Measurements from ENCODE around the gene RUFY1.

RUFY1 gene

DNA sequence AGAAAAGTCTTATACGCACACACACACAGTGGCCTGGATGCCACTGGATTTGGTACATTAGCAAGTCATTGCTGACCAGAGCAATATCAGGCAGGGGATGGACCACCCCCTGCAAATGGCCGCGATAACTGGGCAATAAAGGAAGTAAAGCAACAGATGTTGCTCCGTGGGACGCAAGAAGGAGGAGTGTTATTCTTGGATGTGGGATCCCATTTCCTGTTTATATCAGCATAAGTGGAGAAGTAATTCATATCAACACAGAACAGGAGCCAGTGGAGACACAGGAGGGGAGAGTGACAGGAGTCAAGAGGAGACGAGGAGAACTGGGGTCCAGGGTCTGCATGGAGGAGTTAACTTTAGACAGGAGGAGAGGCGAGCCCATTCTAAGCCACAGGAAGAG is 18.4 kb downstream of the RUFY1 start:
- TF ChIP-seq, protein P1, sequence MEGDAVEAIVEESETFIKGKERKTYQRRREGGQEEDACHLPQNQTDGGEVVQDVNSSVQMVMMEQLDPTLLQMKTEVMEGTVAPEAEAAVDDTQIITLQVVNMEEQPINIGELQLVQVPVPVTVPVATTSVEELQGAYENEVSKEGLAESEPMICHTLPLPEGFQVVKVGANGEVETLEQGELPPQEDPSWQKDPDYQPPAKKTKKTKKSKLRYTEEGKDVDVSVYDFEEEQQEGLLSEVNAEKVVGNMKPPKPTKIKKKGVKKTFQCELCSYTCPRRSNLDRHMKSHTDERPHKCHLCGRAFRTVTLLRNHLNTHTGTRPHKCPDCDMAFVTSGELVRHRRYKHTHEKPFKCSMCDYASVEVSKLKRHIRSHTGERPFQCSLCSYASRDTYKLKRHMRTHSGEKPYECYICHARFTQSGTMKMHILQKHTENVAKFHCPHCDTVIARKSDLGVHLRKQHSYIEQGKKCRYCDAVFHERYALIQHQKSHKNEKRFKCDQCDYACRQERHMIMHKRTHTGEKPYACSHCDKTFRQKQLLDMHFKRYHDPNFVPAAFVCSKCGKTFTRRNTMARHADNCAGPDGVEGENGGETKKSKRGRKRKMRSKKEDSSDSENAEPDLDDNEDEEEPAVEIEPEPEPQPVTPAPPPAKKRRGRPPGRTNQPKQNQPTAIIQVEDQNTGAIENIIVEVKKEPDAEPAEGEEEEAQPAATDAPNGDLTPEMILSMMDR (IDR thresholded peaks at IDR 0.05; ENCODE audit: extremely low read depth, insufficient read depth, missing control alignments), result no peak
- in situ Hi-C loops (cut with MboI; ENCODE audit: low pct_unique_long_range_greater_than_20kb, low sequenced_read_pairs, unreplicated experiment), result no loop called here
- no peak for DNase-seq (ENCODE audit: low spot score)

DNA sequence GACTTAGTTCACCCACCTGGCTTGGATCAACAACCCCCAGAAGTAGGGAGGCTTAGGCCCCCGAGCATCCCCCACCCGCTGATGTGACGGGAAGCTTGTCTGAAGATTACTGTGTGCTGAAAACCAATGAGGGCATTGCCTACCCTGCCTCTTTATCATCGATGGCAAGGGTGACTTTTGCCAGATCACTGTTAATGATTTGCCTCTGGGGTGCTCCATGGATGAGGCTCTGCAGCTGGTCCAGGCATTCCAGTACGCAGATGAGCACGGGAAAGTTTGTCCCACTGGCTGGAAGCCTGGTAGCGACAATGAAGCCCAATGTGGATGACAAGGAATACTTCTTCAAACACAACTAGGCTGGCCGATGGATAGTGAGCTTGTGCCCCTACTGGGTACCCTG is 22.0 kb downstream of the RUFY1 start:
- in situ Hi-C loops (cut with MboI; ENCODE audit: low pct_unique_long_range_greater_than_20kb, low sequenced_read_pairs, unreplicated experiment), result no loop called here
- TF ChIP-seq, protein P1 (IDR thresholded peaks at IDR 0.05; ENCODE audit: extremely low read depth, insufficient read depth, missing control alignments), result no peak
- no peak for DNase-seq (ENCODE audit: low spot score)

DNA sequence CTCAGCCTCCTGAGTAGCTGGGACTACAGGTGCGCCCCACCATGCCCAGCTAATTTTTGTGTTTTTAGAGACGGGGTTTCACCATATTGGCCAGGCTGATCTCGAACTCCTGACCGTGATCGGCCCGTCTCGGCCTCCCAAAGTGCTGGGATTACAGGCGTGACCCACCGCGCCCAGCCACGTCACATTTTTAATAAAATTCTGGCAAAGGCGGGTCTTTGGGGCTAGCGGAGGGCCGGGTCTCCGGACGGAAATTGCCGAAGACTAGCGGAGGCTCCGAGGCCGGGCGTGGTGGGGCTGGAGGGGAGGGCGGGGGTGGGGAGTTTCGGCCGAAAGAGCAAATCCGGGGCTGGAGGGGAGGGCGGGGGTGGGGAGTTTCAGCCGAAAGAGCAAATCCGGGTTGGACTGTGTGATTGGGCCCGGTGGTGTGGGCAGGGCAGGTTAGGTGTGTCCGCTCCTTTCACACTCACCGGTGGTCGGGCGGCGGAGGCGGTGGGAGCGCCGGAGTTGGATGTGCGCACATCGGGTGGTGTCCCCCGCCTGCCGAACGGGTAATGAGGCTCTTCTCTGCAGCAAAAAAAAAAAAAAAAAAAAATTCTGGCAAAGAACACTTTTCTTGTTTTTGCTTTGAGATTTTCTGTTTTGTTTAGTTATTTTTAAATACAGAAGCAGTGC is 27.1 kb downstream of the RUFY1 start:
- in situ Hi-C loops (cut with MboI; ENCODE audit: low pct_unique_long_range_greater_than_20kb, low sequenced_read_pairs, unreplicated experiment), result no loop called here

DNA sequence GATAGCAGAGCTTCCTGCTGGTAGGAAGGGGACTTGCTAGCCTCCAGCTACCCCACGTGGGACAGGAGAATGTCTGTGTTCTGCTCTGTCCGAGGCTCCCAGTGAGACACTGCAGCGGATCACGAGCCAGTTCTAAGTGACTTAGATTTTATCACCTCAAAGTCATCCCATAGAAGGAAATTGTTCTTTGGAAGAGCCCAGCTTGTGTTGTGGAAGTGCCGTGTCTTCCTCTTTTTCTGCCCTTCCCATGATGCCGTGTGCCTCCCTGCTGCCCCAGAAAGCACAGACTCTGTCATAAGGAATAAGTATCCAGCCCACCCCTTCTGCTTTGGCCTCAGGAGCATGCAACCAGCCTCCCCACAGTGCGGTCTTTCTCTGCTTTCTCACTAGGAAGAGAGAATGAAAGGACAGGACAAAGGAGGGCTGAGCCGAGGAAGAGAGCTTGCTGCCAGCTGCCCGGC is 35.6 kb downstream of the RUFY1 start:
- in situ Hi-C loops (cut with MboI; ENCODE audit: low pct_unique_long_range_greater_than_20kb, low sequenced_read_pairs, unreplicated experiment), result no loop called here
- DNase-seq (ENCODE audit: low spot score), result no peak
- TF ChIP-seq, protein P1 (IDR thresholded peaks at IDR 0.05; ENCODE audit: extremely low read depth, insufficient read depth, missing control alignments), result no peak

More for the DNA sequence above, 27.1 kb downstream of the RUFY1 start:
- DNase-seq (ENCODE audit: low spot score), result no peak
- TF ChIP-seq, protein P1 (IDR thresholded peaks at IDR 0.05; ENCODE audit: extremely low read depth, insufficient read depth, missing control alignments), result no peak

DNA sequence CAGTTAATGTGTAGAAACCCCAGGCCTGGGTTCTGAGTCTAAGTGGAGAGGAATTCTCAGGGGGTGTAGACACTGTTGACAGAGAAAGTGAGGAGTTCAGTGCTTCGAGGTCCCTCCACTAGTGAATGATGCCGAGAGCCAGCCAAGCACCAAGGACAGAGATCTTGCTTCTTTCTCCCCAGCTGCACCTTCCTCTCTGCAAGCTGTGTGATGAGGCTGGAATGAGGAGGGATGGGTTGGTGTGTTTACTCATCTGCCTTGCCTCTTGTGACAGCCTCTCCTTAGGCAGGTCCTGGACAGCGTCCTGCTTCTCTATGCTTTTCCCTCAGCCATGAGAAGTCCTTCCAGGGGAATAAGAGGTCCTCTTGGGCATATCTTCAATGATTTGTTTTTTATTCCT is 37.8 kb downstream of the RUFY1 start:
- in situ Hi-C loops (cut with MboI; ENCODE audit: low pct_unique_long_range_greater_than_20kb, low sequenced_read_pairs, unreplicated experiment), result no loop called here
- DNase-seq (ENCODE audit: low spot score), result no peak
- TF ChIP-seq, protein P1 (IDR thresholded peaks at IDR 0.05; ENCODE audit: extremely low read depth, insufficient read depth, missing control alignments), result no peak

DNA sequence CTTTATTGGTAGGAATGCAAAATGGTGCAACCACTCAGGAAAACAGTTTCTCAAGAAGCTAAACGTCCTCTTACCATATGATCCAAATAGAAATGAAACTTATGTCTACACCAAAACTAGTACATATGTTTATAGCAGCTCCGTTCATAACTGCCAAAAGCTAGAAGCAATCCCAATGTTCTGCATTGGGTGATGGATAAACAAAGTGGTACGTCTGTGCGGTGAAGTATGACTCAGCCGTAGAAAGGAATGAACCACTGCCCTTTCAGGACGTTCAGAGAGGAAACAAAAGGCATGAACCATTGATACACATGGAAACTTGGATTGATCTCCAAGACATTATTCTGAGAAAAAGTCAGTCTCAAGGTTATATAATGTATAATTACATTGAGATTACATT is 45.6 kb downstream of the RUFY1 start:
- in situ Hi-C loops (cut with MboI; ENCODE audit: low pct_unique_long_range_greater_than_20kb, low sequenced_read_pairs, unreplicated experiment), result no loop called here
- TF ChIP-seq, protein P1 (IDR thresholded peaks at IDR 0.05; ENCODE audit: extremely low read depth, insufficient read depth, missing control alignments), result no peak
- no peak for DNase-seq (ENCODE audit: low spot score)

All from GM13977 (cell line).